ENCODE results near the gene SHTN1.

GRCh38 chr10:116852246-116852645, 152.7 kb downstream of the SHTN1 start:
- TF ChIP-seq CTCF (conservative IDR thresholded peaks at IDR 0.05), result no peak
- no peak for TF ChIP-seq ZFX (IDR thresholded peaks at IDR 0.05)

Data from C4-2B (cell line).